ENCODE results near the gene ATAD3B.
A peak's percentile ranks its signal among the peaks of the same experiment; 100 is the strongest.
"Not testable (repeated sequence)": the region's sequence is repeated elsewhere in the genome, so short reads cannot be mapped to it uniquely, and the experiment has no call there.

The ATAD3B gene

GRCh38 chr1:1452882-1453281 lies 18.7 kb upstream of the ATAD3B start:
- DNase-seq: no peak

GRCh38 chr1:1454286-1455056 lies 17.1 kb upstream of the ATAD3B start:
- DNase-seq: not testable (repeated sequence)

- DNase-seq: no peak
Observed at GRCh38 chr1:1455366-1455884, 16.1 kb upstream of the ATAD3B start.

GRCh38 chr1:1455934-1456333 lies 15.6 kb upstream of the ATAD3B start:
- not testable (repeated sequence) for DNase-seq

- DNase-seq: not testable (repeated sequence)
Observed at GRCh38 chr1:1456683-1457255, 14.8 kb upstream of the ATAD3B start.

- not testable (repeated sequence) for DNase-seq
Observed at GRCh38 chr1:1459156-1459555, 12.4 kb upstream of the ATAD3B start.

- not testable (repeated sequence) for DNase-seq
Observed at GRCh38 chr1:1459711-1460110, 11.9 kb upstream of the ATAD3B start.

GRCh38 chr1:1460540-1461130 lies 10.9 kb upstream of the ATAD3B start:
- DNase-seq: no peak

GRCh38 chr1:1461721-1462317 lies 9.7 kb upstream of the ATAD3B start:
- no peak for DNase-seq

- no peak for DNase-seq
Observed at GRCh38 chr1:1462318-1462966, 9.1 kb upstream of the ATAD3B start.

- DNase-seq: no peak
Observed at GRCh38 chr1:1463312-1463711, 8.3 kb upstream of the ATAD3B start.

GRCh38 chr1:1468196-1468985 lies 3.2 kb upstream of the ATAD3B start:
- DNase-seq: not testable (repeated sequence)

GRCh38 chr1:1470626-1471388 lies 758 bp upstream of the ATAD3B start:
- peak; percentile 2 for DNase-seq

- peak; percentile 3 for DNase-seq
Observed at GRCh38 chr1:1472053-1472876, 700 bp downstream of the ATAD3B start.

GRCh38 chr1:1476011-1476410 lies 4.4 kb downstream of the ATAD3B start:
- DNase-seq: not testable (repeated sequence)

- DNase-seq: no peak
Observed at GRCh38 chr1:1477206-1477605, 5.6 kb downstream of the ATAD3B start.

GRCh38 chr1:1479547-1480487 lies 8.3 kb downstream of the ATAD3B start:
- DNase-seq: no peak

- DNase-seq: not testable (repeated sequence)
Observed at GRCh38 chr1:1480488-1480867, 8.9 kb downstream of the ATAD3B start.

GRCh38 chr1:1481811-1482210 lies 10.2 kb downstream of the ATAD3B start:
- not testable (repeated sequence) for DNase-seq
